IPS DF 19.7 (cell line): ENCODE results near the gene CYLD.

Experiments
- DNase-seq: peaks from one replicate; pipeline ENCODE4 v3.0.0-alpha.2; 2013; ENCODE audit warnings: low read depth, low spot score

CYLD gene

DNA sequence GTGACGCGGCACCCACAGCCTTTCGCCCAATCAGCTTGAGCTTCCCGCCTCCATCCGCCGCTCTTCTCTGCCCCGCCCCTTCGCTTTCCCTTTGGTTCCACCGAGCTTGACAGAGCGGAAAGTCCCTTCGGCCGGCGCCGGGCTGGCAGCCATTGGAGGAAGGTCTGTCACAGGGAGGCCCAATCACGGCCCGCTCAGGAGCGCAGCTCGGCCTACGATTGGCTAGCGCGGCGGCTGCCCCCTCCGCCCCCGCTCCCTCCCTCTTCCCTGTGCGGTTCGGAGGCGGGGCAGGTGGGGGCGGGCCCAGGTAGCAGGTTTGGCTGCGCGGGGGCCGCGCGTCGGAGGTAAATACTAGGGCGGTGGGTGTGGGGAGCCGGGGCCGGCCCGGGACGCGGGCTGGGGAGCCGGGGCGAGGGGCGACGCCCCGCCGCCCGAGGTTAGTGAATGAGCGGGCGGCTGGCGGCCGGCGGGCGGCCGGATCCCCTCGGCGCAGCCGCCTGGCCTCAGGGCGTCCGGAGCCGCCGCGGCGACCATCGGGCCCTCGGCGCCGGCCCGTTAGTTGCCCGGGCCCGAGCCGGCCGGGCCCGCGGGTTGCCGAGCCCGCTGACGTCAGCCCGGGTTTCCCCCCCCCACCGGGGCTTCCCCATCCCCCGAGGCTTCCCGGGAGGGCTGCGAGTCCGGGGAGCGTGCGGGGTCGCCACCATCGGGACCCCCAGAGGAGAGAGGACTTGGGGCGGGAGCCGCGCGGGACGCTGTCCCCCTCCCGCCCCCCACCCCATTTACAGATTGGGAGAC lies at the start of gene CYLD:
Gene CYLD, plus strand, starts transcription at position 306 of the 795 bp plus-strand sequence. CDS start 7,613 bp downstream, outside the sequence.
- DNase-seq: peak; percentile 92

DNA sequence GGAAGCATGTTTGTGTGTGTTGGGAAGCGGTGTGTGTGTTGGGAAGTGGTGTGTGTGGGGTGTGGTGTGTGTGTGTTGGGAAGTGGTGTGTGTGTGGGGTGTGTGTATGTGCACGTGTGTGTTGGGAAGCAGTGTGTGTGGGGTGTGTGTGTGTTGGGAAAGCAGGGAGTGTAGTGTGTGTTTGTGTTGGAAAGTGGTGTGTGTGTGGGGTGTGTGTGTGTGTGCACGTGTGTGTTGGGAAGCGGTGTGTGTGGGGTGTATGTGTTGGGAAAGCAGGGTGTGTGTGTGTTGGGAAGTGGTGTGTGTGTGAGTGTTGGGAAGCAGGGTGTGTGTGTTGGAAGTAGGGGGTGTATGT lies 49.3 kb upstream of the CYLD start:
- DNase-seq: no peak

DNA sequence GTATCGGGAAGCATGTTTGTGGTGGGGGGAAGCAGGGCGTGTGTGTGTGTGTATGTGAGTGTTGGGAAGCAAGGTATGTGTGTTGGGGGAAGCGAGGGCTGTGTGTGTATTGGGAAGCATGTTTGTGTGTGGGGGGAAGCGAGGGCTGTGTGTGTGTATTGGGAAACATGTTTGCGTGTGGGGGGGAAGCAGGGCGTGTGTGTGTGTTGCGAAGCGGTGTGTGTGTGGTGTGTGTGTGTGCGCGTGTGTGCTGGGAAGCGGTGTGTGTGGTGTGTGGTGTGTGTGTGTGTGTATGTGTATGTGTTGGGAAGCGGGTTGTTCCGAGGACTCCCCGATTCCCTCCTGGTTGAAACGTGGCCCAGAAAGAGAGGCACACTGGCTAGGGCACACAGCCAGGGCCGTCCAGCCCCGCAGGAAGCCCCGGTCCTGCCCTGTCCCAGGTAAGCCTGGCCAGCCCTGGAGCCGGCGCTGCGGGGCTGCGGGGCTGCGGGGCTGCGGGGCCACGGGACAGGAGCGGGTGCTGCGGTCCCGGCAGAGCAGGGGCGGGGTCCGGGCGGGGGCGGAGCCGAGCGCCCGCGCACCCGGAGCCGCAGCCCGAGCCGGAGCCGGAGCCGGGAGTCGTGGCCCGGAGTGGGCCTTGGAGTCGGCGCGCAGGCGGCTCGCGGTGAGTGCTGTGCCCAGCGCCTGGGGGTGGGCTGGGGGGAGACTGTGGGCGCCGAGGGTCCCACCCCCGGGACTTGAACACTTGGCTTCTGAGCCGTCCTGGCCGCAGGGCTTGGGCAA lies 48.7 kb upstream of the CYLD start, which contains the start of gene NOD2:
Gene NOD2, plus strand, starts transcription at position 608 of the 783 bp plus-strand sequence. CDS start 5,890 bp downstream, outside the sequence.
- no peak for DNase-seq

DNA sequence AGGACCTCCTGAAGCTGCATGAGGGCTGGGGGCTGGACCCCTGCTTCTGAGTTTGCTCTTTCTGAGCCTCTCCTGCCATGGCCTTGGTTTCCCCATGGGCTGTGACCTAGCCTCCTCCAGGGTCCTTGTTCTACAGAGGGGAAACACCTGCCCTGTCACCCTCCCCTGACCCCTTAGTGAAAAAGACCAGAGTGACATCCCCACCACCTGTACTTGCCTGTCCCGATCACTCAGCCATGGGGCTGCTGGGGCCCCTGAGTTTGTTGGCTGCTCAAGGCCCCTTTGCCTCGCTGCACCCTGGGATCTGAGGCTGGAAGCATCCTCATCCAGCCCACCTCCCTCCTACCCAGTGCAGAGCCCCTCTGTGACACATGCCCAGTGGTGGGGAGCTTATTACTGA lies 47.7 kb upstream of the CYLD start:
- no peak for DNase-seq

DNA sequence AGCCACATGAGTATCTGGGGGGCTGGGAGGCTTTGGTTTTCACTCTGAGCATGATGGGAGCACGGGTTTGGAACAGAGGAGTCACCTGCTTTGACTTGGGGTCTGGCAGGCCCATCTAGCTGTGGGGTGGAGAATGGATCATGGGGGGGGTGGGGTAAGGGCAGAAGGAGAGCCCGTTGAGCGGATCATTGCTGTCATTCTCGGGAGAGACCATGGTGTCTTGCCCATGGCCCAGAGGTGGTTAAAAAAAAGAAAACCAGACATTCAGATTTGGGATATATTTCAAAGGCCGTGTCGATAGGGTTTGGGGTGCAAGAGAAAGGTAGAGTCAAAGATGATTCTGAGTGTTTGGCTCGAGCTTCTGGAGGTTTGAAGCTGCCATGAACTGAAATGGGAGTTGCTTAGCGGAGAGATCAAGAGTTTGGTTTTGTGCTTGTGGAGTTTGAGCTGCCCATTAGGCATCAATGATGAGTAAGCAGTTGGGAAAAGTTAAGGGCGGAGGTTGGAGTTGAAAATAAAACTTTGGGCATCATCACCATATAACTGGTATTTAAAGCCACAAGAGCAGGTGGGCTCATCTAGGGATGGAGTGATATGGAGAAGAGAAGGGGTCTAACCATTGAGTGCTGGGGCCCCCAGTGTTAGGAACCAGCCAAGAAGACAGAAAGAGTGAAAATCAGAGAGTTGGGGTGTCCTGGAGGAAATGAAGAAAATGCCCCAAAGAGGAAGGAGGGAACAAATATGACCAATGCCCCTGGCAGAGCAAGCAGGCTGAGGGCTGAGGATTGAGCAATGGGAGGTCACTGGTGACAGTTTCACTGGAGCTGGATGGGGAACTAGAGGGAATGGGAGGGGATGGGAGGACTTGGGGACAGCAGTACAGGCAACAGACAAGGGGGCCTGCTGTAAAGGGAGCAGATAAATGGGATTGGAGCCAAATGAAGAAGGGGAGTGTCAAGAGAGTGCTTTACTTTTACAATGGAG lies 46.6 kb upstream of the CYLD start:
- DNase-seq: no peak

DNA sequence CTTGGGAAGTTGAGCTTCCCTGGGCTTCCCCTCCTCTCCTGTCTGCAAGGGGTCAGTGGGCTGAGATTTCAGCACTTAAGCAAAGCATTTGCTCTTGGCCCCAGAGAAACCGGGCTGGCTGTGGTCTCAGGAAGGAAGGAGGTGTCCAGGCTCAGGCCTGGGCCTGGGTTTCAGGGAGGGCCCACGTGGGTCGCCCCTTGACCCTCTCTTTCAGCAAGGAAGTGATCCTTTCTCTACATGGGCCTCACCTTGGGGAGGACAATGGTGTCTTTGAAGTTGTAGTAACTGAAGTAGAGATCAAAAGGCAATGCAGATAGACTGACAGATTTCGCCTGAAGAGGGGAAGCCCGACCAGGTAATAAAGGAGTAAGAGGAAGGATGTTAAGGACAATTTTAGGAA lies 45.8 kb upstream of the CYLD start:
- no peak for DNase-seq

DNA sequence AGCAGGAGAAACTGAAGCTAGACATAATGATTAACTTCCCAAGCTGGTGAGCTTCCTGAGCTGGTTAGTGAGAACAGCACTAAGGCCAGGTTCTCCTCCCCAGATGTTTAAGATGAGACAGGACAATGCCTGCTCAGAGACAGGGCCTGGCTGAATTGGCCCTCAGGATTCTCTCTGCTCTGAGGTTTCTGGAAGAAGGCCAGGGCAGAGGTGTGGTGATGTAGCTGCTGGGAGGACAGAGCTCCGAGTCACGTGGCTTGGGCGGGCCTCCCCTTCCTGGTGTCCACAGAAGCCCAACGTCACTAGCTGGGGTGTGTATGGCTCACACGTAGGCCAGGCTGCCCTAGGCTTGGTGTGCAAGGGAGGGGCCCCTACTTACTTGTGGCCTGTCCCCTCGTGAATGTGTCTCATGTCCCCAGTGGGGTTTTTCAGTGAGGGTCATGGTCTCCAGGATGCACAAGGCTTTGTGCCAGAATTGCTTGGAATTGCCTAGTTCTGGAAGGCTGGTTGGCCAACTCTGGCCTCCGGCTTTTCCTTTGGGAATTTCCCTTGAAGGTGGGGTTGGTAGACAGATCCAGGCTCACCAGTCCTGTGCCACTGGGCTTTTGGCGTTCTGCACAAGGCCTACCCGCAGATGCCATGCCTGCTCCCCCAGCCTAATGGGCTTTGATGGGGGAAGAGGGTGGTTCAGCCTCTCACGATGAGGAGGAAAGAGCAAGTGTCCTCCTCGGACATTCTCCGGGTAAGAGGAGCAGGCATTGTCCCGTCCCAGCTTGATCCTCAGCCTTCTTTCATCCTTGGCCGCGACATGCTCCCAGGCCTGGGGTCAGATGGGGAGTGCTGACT lies 45.1 kb upstream of the CYLD start:
- DNase-seq: no peak

DNA sequence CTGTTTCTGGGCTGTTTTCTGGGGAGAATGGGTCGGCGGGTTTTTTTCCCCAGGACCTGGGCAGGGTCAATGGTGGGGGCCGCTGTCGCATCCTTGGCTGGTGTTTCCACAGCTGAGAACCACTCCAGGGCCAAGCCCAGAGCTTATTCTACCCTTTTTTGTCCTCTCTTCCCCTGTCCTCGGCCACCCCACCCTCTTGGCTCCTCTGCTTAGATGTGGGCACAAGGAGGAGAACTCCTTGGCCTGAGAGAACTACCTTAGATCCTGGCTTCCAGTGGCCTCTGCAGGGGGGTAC lies 44.5 kb upstream of the CYLD start:
- no peak for DNase-seq

DNA sequence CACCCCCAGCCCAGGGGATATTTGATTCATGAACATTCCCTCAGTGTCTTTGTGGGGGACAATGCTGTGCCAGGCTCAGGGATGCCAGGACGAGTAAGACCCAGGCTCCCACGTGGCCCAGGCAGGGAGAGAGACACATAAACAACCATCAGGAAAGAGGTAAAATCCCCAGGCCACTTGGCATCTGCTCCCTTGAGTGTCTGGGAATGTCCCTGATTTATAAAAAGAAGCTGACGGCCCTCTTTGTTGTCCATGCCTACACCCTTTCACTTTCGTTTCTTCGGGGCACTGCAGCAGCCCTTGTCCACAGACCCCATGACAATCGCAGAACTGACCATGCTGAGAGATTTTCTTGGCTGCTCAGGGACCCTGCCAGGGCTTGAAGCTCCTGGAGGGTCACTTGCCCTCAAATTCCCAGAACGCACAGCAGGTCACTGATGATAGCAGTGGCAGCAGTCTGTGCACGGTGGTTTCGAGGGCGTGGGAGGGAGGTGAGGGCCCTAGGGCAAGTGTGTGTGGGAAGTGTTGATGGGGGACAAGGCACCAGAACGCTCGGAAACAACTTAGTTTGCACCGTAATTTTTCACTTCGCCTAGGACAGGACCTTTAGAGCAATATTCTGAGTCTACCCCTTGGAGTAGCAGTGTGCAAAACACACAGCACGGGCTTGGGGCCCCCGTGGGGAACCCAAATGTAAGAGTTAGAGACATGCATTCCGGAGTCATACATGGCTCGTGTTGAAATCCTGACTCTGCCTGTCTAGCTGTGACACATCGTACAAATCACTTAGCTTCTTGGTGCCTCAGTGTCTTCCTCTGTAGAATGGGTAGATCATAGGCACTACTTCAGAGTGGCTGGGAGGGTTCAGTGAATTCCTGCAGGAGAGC lies 43.8 kb upstream of the CYLD start:
- DNase-seq: no peak

DNA sequence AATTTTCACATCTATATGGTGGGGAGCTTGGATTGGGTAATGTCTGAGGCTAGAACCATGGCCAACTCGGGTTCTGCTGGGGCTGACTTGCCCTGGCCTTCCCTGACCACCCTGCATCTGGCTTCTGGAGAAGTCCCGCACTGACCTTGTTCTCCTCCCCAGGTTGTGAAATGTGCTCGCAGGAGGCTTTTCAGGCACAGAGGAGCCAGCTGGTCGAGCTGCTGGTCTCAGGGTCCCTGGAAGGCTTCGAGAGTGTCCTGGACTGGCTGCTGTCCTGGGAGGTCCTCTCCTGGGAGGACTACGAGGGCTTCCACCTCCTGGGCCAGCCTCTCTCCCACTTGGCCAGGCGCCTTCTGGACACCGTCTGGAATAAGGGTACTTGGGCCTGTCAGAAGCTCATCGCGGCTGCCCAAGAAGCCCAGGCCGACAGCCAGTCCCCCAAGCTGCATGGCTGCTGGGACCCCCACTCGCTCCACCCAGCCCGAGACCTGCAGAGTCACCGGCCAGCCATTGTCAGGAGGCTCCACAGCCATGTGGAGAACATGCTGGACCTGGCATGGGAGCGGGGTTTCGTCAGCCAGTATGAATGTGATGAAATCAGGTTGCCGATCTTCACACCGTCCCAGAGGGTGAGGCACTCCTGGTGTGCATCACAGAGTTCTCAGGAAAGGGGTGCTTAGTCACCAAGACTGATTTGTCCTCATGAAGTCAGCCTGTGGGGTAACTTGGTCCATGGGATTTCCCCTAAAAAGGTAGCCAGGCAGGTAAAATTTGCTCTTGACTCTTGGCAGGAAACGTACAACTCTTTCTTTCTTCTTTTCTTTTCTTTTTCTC lies 42.3 kb upstream of the CYLD start:
- DNase-seq: no peak

DNA sequence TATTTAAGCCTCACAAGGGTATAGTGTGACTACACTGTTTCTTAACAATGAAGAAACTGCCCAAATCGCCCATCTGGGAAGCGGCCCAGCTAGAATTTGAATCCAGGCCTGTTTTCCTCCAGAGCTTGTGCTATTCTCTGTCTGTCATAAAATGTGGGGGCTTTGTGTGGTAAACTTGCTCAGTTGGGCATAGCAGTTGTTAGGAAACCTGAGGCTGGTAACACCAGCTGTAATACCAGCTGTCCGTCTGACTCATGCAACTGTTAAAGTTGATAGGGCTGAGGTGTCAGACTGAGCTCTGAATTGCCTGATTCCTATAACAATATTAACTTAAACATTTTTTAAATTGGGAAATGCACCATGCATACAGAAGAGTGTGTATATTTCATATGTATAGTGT lies 39.2 kb upstream of the CYLD start:
- no peak for DNase-seq

DNA sequence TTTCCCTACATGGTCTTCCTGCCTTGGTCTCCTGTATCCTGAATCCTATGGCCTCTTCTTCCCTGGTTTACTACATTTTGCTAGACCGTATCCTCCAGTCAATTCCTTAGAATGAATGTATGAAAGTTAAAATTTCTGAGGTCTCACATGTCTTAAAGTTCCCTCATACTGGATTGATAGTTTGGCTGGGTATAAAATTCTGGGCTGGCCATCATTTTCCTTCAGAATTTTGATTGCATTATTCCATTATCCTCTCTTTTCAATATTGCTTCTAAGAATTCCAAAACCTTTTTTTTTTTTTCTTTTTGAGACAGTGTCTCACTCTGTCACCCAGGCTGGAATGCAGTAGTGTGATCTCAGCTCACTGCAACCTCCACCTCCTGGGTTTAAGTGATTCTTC lies 37.6 kb upstream of the CYLD start:
- no peak for DNase-seq

DNA sequence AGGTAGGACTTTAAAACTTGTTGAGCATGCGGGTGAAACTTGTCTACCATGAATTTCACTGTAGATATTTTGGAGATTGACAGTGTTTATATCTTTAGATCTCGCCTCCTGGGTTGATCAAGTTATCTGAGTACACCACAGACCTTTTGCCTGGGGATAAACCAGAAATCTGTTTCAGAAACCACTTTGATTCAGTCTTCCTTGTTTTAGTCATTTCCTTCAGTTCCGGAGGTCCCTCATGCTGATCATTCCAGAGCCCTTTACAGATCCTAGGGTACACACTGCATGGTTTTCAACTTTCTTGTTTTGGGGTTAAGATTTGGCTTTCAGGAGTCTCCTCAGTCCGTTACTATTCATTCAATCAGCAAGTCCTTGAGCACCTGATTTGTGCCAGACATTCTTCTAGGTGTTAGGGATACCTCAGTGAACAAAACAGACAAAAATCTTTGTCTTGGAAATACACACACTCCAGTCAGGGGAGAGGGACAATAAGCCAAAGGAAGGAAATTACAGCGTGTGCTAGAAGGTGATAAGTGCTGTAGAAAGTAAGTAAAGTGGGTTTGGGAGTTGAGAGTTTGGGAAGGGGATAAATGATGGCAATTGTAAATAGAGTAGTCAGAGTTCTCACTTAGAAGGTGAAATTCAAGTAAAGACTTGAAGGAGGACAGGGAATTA lies 36.3 kb upstream of the CYLD start:
- DNase-seq: no peak

DNA sequence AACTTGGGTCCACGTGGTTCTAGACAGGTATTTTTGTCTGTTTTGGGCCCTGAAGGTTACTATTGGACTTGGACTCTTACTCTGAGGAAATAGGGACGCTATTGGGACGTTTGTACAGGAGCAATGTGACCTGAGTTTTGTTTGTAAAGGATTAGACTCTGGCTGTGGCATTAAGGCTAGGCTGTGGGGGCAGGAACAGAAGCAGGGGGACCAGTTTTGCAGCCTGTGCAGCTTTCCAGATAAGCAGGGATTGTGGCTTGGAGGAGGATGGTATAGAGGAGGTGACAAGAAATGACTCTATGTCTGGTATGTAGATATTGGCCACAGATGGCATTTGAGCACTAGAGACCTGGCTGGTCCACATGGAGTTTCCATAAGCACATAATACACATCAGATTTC lies 35.6 kb upstream of the CYLD start:
- no peak for DNase-seq

DNA sequence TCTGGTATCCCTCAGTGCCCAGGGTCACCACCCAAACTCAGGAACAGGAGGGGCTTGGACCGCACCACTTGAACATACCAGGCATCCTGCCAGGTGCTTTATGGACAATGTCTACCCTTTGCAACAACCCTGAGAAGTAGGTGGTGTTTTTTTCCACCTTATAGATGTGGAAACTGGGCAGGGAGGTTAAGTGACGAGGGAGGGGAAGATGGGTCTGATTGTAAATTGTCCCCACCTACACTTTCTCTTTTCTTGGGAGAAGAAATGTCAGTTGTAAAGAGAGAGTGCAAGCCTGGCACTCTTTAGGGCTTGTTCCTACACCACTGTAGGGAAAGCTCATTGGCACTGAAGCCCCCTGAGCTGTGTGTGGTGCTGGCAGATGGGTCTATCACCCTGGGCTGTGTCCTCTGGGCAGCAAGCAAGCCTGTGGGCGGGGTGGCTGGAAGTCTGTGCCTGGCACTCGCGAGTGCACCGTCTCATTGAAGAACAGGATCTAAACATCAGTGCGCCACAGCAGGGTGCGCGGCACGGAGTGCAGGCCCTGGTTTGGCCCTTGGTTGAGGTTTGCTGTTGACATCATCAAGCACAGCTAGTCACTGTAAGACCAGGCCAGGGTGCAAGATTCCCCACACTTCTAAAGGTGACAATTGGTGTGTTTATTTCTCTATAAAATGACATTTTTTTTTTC lies 33.4 kb upstream of the CYLD start:
- no peak for DNase-seq

DNA sequence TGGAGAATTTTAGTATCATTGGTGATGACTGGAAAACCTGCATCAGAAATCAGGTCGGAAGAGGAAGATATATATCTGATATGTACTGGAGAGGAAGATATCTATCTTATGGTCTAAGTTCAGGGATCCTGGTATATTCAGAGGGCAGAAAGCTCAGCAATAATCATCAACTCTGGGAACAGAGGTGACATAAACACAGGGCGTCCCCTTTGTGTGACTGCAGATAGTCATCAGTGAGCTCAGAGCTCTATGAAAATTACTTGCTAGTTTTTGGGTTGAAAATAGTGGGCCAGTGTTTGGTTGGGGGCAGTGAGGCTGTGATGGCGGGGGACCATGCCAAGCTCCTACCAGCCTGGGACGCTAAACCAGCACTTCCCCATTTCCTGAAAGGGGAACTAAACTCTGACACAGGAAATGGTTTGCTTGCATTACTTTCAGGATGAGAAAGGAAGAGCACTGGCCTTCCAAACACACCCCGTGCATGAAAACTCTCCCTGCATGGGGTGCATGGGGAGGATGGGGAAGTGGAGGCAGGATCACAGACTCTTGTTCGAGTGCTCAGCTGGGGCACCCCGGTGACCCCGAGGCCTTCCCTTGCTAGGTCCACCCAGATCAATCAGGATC lies 32.7 kb upstream of the CYLD start:
- DNase-seq: no peak

DNA sequence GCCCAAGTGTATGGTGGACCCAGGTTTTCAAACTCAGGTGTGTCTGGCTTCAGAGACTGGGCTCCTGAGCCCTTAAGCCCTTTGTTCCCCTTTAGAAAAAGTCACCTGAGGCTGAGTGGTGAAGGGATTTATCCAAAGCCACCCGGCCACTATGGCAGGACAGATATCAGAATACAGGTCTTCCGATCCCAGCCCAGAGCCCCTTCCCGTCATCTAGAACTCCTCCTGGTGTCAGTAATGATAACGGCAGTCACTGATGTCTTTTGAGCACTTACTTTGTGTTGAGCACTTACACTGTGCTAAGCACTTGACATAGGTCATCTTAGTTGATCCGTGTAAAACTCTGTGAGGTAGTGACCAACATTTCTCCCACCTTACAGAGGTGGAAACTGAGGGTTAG lies 31.9 kb upstream of the CYLD start:
- DNase-seq: no peak

DNA sequence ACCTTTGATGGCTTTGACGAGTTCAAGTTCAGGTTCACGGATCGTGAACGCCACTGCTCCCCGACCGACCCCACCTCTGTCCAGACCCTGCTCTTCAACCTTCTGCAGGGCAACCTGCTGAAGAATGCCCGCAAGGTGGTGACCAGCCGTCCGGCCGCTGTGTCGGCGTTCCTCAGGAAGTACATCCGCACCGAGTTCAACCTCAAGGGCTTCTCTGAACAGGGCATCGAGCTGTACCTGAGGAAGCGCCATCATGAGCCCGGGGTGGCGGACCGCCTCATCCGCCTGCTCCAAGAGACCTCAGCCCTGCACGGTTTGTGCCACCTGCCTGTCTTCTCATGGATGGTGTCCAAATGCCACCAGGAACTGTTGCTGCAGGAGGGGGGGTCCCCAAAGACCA lies 30.8 kb upstream of the CYLD start:
- no peak for DNase-seq
